Measurements from ENCODE around the gene SEL1L3.
A peak's percentile ranks its signal among the peaks of the same experiment; 100 is the strongest.
"Not testable (repeated sequence)": the region's sequence is repeated elsewhere in the genome, so short reads cannot be mapped to it uniquely, and the experiment has no call there.

The SEL1L3 gene

DNA sequence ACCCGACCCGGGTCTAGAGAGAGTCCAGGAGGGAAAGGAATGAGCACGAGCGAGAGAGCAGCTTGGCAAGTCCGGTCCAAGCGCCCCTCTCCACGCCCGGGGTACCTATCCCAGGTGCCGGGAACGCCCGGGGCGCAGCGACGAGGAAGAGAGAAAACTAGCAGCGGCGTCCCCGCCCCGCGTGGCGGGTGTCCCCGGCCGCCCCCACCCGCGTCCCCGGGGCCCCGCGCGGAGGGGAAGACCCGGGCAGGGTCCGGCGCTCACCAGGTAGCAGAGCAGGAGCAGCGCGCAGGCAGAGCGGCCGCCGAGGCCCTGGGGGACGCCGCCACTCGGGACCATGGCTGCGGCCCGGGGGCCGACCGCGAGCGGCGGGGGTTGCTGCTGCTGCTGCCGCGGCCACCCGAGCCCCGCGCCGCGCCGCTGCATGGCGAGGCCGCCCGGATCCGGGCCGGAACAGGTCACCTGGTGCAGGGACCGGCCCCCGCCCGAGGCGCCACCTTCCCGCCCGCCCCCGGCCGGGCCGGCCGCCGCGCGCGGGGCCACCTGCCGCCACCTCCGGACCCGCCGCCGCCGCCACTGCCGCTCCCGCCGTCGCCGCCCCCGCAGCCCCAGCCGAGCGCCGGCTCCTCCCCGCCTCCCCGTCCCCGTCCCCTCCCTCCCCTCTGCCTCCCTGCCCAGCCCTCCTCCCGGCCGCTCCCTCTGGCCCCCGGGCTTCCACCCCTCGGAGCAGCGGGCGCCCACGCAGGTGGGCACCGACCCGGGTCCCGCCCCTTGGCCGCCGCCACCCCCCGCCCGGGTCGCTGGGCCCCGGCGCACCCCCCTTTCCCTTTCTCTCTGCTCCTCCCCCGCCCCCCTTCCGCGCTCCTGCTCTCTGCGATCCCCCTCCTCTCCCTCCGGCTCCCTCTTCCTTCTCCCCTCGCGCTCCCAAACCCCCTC lies at the start of gene SEL1L3:
TSS of gene SEL1L3 (minus strand) at position 578 of the 936 bp plus-strand sequence. CDS start at position 426, 152 bp downstream.
- peak in 1 of 2 experiments; percentile 6 for DNase-seq

- no peak for DNase-seq
Measured at GRCh38 chr4:25911356-25911755, 48.6 kb upstream of the SEL1L3 start.

DNA sequence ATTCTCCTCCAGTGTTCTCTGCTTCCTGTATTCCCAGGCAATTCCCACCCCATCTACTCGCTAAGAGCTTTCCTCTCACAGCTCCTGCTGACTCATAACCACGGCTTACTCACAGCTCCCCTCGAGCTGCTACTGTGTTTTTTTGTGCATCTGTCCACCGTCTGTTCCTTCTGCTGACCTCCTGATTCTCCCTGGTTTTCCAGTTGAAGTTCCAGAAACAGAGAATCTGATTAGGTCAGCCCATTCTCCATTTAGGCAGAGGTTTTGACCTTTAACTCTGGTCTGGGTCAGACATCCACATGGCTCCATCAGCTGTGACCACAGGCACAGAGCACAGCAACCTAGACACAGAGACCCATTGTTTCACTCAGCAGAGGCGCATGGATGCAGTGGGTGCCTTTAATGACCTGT lies 45.7 kb upstream of the SEL1L3 start:
- DNase-seq = no peak

- not testable (repeated sequence) for DNase-seq
Measured at GRCh38 chr4:25906113-25906512, 43.3 kb upstream of the SEL1L3 start.

- DNase-seq = no peak
Measured at GRCh38 chr4:25905371-25905770, 42.6 kb upstream of the SEL1L3 start.

DNA sequence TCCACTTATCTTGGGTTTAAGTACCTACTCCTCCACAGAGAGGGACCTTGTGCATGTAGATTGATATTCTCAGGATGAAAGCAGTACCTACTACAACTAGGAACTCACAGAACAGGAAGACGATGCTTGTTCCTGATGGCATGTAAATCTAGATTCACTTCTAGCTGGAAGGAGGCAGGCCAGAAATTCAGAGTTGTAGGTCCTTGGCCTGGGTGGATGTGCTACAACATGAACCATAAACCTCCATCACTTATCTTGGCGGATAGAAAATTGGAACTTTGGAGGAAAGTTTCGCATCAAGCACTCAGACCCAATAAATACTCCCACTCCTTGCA lies 41.9 kb upstream of the SEL1L3 start:
- no peak for DNase-seq

GRCh38 chr4:25903900-25904747 lies 41.3 kb upstream of the SEL1L3 start:
- no peak for DNase-seq

- DNase-seq = no peak
Measured at GRCh38 chr4:25901030-25901430, 38.2 kb upstream of the SEL1L3 start.

DNA sequence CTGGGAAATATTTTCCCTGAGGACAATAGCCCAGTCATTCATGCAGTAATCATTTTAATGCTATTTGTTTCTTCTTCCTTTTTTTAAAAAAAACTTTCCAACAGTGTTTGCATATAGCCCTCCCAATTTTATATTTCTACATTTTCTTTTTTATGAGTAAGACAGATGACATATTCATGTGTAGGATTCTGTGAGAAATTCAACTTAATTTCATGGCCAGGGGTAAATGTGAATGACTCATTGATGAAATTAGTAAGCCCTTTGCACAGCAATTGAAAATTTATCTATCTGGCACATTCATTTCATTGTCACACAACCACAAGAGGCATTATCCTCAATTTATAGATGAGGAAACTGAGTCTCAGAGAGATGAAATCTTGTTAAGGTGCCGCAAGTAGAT lies 37.5 kb upstream of the SEL1L3 start:
- DNase-seq = no peak

DNA sequence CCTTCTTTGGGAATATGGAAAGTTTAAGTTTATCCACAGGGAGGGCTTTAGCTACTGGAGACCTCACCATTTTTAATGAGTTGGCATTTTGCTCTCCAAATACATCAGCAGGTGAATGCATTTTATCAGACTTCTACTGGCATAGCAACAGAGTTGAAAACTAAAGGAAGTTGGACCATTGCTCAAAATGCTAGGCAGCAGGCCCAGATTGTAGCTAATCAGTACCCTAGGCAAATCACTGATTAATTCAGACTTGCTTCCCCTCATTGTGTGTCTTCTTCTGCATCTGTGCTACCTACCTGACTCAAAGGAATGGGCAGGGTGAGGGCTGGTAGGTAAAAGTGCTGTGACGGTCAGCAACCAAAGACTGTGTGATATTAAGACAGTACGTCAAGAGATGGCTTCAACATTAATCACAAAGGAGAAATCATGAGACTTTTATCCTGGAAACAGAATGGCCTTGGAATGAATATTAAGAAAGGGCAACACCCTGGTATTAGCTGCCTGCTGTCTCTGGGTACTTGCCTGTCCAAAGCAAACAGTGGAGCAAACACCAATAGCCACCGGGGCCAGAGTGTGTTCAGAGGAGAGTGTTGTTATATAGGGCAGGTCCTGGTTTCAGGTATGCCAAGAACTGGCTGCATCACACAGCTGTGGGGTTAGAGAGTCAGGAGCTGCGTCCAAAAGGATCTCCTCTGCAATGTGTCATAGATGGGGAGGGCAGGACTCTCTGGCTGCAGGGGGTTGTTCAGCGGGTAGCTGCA lies 34.2 kb upstream of the SEL1L3 start:
- no peak for DNase-seq

GRCh38 chr4:25892796-25893195 lies 30.0 kb upstream of the SEL1L3 start:
- no peak for DNase-seq

DNA sequence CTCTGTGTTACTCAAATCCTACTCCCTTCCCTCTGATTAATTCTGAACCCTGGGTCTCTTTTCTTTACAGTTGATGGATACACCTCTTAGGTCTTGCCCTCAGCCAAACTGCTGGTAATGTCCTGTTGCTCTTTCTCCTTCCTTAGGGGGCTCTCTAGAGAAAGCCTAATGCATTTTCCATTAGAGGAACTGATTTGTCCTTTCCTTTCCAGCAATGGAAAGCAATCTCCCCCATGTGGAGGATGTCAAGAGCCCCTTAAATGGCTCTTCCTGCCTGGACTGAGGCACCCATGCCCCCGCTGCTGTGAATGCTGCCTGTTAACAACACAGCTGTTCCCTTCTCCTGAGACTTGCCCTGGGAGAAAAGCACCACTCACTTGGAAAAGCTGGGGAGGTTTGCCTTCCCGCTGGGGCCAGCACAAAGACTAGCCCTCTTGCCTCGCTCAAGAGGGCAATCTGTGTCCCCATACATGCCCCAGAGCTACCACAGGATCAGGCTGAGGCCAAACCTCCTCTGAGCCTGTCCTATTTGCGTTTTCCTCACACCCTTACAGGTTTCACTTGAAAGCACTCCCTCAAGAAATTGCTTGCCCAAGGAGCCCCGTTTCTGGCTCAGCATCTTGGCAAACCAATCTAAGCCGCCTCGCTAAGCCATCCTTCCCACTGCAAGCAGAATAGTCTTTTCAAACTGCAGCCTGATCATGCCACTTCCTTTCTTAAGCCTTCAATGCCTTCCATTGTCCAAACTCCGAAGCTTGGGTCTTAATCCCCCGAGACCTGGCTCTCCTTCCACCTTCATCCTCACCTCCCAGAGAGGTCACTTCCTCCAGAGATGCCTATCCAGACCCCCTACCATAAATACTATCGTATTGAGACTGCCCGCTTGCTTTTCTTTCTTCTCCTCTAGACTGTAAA lies 28.0 kb upstream of the SEL1L3 start:
- DNase-seq = no peak

DNA sequence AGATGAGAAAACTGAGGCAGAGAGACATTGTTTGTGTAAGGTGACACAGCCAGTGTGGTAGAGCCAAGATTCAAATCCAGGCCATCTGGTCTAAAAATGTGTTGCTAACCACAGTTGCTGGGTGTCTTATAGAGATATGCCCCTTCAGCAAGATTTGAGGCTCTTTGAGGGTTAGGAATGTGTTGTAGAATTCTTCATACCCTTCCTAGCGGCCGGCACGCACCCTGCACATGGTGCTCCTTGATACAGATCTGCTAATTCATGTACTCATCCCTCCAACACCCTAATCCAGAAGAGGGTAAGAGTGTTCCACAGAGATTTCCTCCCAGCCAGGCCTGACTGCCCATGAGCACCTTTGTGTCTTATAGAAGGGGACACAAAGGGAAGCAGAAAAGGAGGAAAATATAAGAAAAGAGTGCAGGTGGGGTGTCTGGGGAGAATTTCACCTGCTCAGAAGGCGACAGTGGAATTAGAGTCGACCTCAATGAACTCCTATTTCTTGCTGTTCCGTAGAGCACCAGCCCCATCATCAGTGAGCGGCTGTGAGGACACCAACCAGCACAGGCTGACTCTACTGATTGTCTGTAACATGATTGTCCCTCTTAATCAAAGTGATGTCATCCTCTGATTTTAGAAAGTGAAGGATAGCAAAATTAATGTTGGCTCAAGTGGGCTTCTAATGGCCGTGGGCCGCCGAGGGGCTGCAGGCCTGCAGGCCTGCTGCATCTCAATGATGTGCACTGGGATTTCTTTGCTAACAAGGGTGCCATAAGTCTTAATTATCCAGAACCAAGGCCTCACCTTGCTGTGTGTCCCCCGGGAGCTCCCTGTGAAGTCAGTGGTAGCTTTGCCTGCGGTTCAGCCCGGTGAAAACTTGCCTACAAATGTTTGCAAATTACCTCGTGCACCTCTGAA lies 27.1 kb upstream of the SEL1L3 start:
- no peak for DNase-seq

- DNase-seq = no peak
Measured at GRCh38 chr4:25888781-25889180, 26.0 kb upstream of the SEL1L3 start.

DNA sequence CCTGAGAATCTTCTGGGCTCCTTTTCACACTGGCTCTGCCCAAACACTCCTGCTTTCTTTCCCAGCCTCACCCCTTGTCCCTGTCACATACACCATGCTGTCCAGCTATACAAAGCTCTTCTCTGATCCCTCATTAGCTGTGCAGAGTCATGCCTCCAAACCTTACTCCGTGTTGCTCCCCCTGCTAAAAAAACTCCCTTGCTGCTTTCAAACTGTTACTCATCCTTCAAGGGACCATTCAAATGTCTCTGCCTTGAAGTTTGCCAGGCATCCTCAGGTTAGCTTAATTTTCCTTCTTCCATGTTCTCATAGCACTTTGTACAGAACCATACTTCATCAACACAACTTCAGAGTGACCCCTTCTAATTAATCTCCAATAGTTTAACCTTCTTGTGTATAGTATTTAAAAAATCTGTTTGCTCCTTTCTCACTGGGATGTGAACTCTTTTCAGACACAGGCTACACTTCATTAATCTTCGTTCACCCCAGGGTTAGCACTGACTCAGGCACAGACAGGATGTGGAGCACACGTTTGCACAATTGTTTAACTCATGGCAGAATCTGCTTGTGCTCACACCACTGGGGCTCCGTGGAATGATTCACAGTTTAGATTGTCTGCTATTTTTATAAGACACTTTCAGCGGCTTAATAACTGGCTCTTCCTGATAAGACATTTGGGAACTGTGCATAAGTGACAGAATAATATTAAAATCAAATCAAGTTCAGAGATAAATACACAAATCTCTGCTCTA lies 21.4 kb upstream of the SEL1L3 start:
- DNase-seq = no peak

DNA sequence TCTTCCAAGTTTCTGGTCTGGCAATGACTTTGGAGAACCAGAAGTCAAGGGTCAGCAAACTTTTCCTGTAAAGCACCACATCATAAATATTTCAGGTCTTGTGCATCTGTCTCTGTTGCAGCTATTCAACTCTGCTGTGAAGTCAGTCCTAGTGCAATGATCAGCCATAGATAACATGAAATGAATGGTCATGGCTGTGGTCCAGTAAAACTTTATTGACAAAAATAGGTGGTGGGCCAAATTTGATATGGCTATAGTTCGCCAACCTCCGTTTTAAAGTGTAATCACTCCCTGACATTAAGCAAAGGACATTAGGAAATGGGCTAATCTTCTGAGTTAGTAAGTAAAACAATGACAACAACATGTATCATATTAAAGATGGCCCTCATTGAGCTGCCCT lies 20.8 kb upstream of the SEL1L3 start:
- DNase-seq = no peak

DNA sequence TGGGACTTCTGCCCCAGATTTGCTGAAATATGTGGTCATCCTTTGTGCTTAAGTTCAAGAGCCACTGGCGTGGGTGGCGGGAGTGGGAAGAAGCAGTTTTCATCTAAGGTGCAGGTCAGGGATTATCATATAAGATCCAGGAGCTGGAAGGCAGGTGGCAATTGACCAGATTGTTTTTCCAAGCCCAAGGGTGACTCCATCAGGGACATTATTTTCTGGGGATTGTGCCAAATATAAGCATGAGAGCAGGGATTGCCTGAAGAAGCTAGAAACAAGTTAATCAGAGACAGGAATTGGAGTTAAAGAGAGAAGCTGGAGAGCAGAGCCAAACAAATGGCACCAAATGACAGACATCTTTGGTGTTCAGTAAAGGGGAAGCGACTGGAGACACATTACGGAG lies 19.4 kb upstream of the SEL1L3 start:
- no peak for DNase-seq

DNA sequence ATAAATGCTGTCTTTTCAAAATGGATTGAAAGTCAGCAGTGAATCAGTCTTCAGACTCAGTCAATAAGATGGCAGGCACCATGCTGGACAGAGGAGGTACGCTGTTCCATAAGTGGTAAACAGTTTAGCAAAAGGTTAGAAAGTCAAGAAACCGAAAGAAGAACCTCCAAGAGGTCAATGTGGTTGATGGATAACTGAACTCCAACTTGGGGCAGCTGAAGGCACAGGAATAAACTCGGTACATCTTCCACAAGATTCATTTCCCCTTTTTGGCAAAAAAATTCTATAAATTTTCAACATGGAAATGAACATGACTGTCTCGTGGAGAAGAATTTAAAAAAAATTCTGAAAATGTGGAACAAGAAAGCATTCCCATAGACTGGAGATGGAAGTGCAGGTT lies 18.4 kb upstream of the SEL1L3 start:
- no peak for DNase-seq

GRCh38 chr4:25879991-25880651 lies 17.3 kb upstream of the SEL1L3 start:
- no peak for DNase-seq

- DNase-seq = no peak
Measured at GRCh38 chr4:25879587-25879986, 16.8 kb upstream of the SEL1L3 start.

Data from SHP77 (cell line).